GM23338 (cell line): ENCODE results near the gene RAC3. TPM values are rescaled to one million over a fixed set of nuclear protein-coding genes. Genes with fewer than 3 reads are reported as not detected.

Experiments used
- ATAC-seq: fragments of 200-7000 bp; cut with Tn5 transposase; 3 replicates; pipeline ENCODE4 v1.9.1; 2020
- DNase-seq: peaks from one replicate; pipeline ENCODE4 v3.0.0-alpha.2; 2015; ENCODE audit warnings: low spot score
- H2AFZ ChIP-seq: fragments of 200-600 bp; sonication (generic); 2 replicates; pipeline ENCODE4 v1.8.0; 2016; ENCODE audit warnings: antibody characterized with exemption, mild to moderate bottlenecking, moderate library complexity
- H3F3A ChIP-seq: fragments of 200-600 bp; sonication (generic); replicated peaks from 2 replicates; pipeline ENCODE4 v1.8.0; 2017; ENCODE audit warnings: antibody characterized with exemption, mixed run types, low read depth
- H3K27ac ChIP-seq: fragments of 200-600 bp; sonication (generic); 2 replicates; pipeline ENCODE4 v1.6.1; 2016; ENCODE audit warnings: low read depth
- H3K27me3 ChIP-seq: fragments of 200-600 bp; sonication (generic); 2 replicates; pipeline ENCODE4 v1.8.0; 2016; ENCODE audit warnings: mild to moderate bottlenecking, mixed run types, moderate library complexity; ENCODE audit not compliant: insufficient read depth
- H3K36me3 ChIP-seq: fragments of 200-600 bp; sonication (generic); 2 replicates; pipeline ENCODE4 v1.8.0; 2016; ENCODE audit warnings: mild to moderate bottlenecking; ENCODE audit not compliant: insufficient read depth
- H3K4me1 ChIP-seq: fragments of 200-600 bp; sonication (generic); 2 replicates; pipeline ENCODE4 v1.8.0; 2016; ENCODE audit warnings: mild to moderate bottlenecking, moderate library complexity; ENCODE audit not compliant: insufficient read depth
- H3K4me2 ChIP-seq: fragments of 200-600 bp; sonication (generic); 2 replicates; pipeline ENCODE4 v1.7.1; 2017; ENCODE audit warnings: mixed run types
- H3K4me3 ChIP-seq: fragments of 200-600 bp; sonication (generic); 2 replicates; pipeline ENCODE4 v1.6.1; 2016; ENCODE audit warnings: mixed run types
- H3K79me2 ChIP-seq: fragments of 200-600 bp; sonication (generic); replicated peaks from 2 replicates; pipeline ENCODE4 v1.8.0; 2017; ENCODE audit warnings: mild to moderate bottlenecking; ENCODE audit not compliant: insufficient read depth
- H3K9me2 ChIP-seq: fragments of 200-600 bp; sonication (generic); 2 replicates; pipeline ENCODE4 v1.8.0; 2017; ENCODE audit not compliant: insufficient read depth
- H4K20me1 ChIP-seq: fragments of 200-600 bp; sonication (generic); replicated peaks from 2 replicates; pipeline ENCODE4 v1.8.0; 2017; ENCODE audit warnings: mild to moderate bottlenecking; ENCODE audit not compliant: insufficient read depth
- H3K27ac Mint-ChIP-seq: 2 replicates; pipeline ENCODE4 v1.8.0; 2020; ENCODE audit warnings: inconsistent platforms, mild to moderate bottlenecking, moderate library complexity, mixed read lengths
- H3K27me3 Mint-ChIP-seq: 3 replicates; pipeline ENCODE4 v1.8.0; 2022; ENCODE audit warnings: low read depth, mild to moderate bottlenecking, moderate library complexity, mixed read lengths, inconsistent platforms; ENCODE audit not compliant: insufficient read depth, poor library complexity
- H3K36me3 Mint-ChIP-seq: 3 replicates; pipeline ENCODE4 v1.8.0; 2021; ENCODE audit warnings: low read depth, mild to moderate bottlenecking, inconsistent platforms, moderate library complexity, mixed read lengths
- H3K4me1 Mint-ChIP-seq: 3 replicates; pipeline ENCODE4 v1.8.0; 2020; ENCODE audit warnings: mild to moderate bottlenecking, inconsistent platforms, mixed read lengths
- H3K4me3 Mint-ChIP-seq: 3 replicates; pipeline ENCODE4 v1.8.0; 2021; ENCODE audit warnings: moderate library complexity, mild to moderate bottlenecking, inconsistent platforms, mixed read lengths
- H3K9me3 Mint-ChIP-seq: 3 replicates; pipeline ENCODE4 v1.8.0; 2020; ENCODE audit warnings: moderate library complexity, mild to moderate bottlenecking, inconsistent platforms, mixed read lengths
- CREB1 ChIP-seq: fragments of 250-450 bp; sonication (Bioruptor Pico); IDR thresholded peaks from 2 replicates; pipeline ENCODE4 v1.5.0; 2020; ENCODE audit warnings: low read depth, mild to moderate bottlenecking, moderate library complexity
- ETS1 ChIP-seq: IDR thresholded peaks from 2 replicates; pipeline ENCODE4 v1.6.1; 2016; ENCODE audit warnings: antibody characterized with exemption
- EZH2 ChIP-seq: fragments of 200-600 bp; sonication (generic); IDR thresholded peaks from one replicate; pipeline ENCODE4 v1.8.0; 2017; ENCODE audit warnings: antibody characterized with exemption, mild to moderate bottlenecking, low read depth; ENCODE audit not compliant: unreplicated experiment
- EZH2phosphoT487 ChIP-seq: fragments of 200-600 bp; sonication (generic); IDR thresholded peaks from one replicate; pipeline ENCODE4 v1.8.1; 2018; ENCODE audit warnings: antibody characterized with exemption; ENCODE audit not compliant: unreplicated experiment
- JUNB ChIP-seq: IDR thresholded peaks from one replicate; pipeline ENCODE4 v1.6.1; 2016; ENCODE audit warnings: antibody characterized with exemption; ENCODE audit not compliant: unreplicated experiment
- POLR2AphosphoS5 ChIP-seq: IDR thresholded peaks from 2 replicates; pipeline ENCODE4 v1.6.1; 2016; ENCODE audit warnings: antibody characterized with exemption, low read depth
- ZNF114 ChIP-seq: fragments of 250-450 bp; sonication (Bioruptor Pico); IDR thresholded peaks from 2 replicates; pipeline ENCODE4 v1.5.0; 2020; ENCODE audit warnings: mild to moderate bottlenecking, moderate library complexity
- ZNF331 ChIP-seq: fragments of 250-450 bp; sonication (Bioruptor Pico); IDR thresholded peaks from 2 replicates; pipeline ENCODE4 v1.5.0; 2020; ENCODE audit warnings: low read depth, mild to moderate bottlenecking, moderate library complexity
- ZNF462 ChIP-seq: fragments of 250-450 bp; sonication (Bioruptor Pico); IDR thresholded peaks from 2 replicates; pipeline ENCODE4 v1.5.0; 2020; ENCODE audit warnings: mild to moderate bottlenecking, moderate library complexity
- polyA plus RNA-seq: library from polyadenylated mRNA; unstranded; fragments of >200 nt; fragmentation: Nextera tagmentation; extraction: Ambion mirVana; gene quantifications from 2 replicates; pipeline ENCODE4 v1.2.1, GENCODE V29; 2016
- total RNA-seq: library from RNA; depleted of rRNA; stranded (reverse); fragments of >200 nt; shearing (Covaris generic); gene quantifications from 2 replicates; pipeline ENCODE4 v1.2.3, GENCODE V29; 2014

RAC3 gene
- total and polyA plus RNA-seq, 2 experiments from 2014 or later, result 31.5 to 293 TPM

- Mint-ChIP-seq H3K27ac (no peak overlapping the region), H3K4me1 (no peaks in the 10 kb centered on the region; the same call in 2 of the 3 replicates), H3K27me3 (peaks cover 14% of the 10 kb centered on the region), H3K4me3 (peak overlapping the region; percentile 86), H3K9me3 (no peaks in the 10 kb centered on the region), H3K36me3 (peaks cover 21% of the 10 kb centered on the region)
- Histone ChIP-seq H3K9me2 (no peaks in the 10 kb centered on the region), H2AFZ (no peak overlapping the region), H3K27me3 (no peaks in the 10 kb centered on the region), H4K20me1 (peaks cover 8% of the 10 kb centered on the region; the same call in 1 of the 2 replicates), H3K4me3 (peak overlapping the region; percentile 89), H3F3A (0 out of 2 replicates have a peak, but pooled peaks cover 6% of the 10 kb centered on the region), H3K4me1 (no peaks in the 10 kb centered on the region), H3K36me3 (peaks cover 4% of the 10 kb centered on the region; the same call in 1 of the 2 replicates), H3K27ac (no peak overlapping the region), H3K79me2 (peaks cover 9% of the 10 kb centered on the region; the same call in 1 of the 2 replicates), H3K4me2 (peak overlapping the region; percentile 89)
- DNase-seq, result no peak
- TF ChIP-seq ETS1 (no peak), ZNF331 (CRISPR knock-in tag) (no peak), JUNB (no peak), POLR2AphosphoS5 (no peak), EZH2 (no peak), ZNF114 (CRISPR knock-in tag) (no peak), CREB1 (no peak)
- ATAC-seq, result no peak
Observed at GRCh38 chr17:82053130-82053529, 21.7 kb downstream of the RAC3 start.

GRCh38 chr17:82053556-82054263, 22.2 kb downstream of the RAC3 start:
- H3K27me3 ChIP-seq, result no peaks in the 10 kb centered on the region
- Mint-ChIP-seq H3K4me3 (peak overlapping the region; percentile 86), H3K4me1 (no peaks in the 10 kb centered on the region; the same call in 2 of the 3 replicates), H3K27ac (no peak overlapping the region), H3K27me3 (peaks cover 15% of the 10 kb centered on the region), H3K36me3 (peaks cover 21% of the 10 kb centered on the region), H3K9me3 (no peaks in the 10 kb centered on the region)
- H4K20me1 ChIP-seq, result peaks cover 8% of the 10 kb centered on the region; the same call in 1 of the 2 replicates
- no peak overlapping the region for H3K27ac ChIP-seq
- no peaks in the 10 kb centered on the region for H3K9me2 ChIP-seq
- DNase-seq (no peak), ATAC-seq (no peak)
- no peak overlapping the region for H2AFZ ChIP-seq
- H3K79me2 ChIP-seq, result peaks cover 9% of the 10 kb centered on the region; the same call in 1 of the 2 replicates
- H3F3A ChIP-seq, result 0 out of 2 replicates have a peak, but pooled peaks cover 6% of the 10 kb centered on the region
- peaks cover 4% of the 10 kb centered on the region; the same call in 1 of the 2 replicates for H3K36me3 ChIP-seq
- H3K4me3 ChIP-seq, result peak overlapping the region; percentile 89; the same call in 1 of the 2 replicates
- no peaks in the 10 kb centered on the region for H3K4me1 ChIP-seq
- no peak overlapping the region for H3K4me2 ChIP-seq
- TF ChIP-seq POLR2AphosphoS5 (no peak), ZNF462 (no peak), ETS1 (no peak), ZNF331 (CRISPR knock-in tag) (no peak), CREB1 (no peak), EZH2phosphoT487 (no peak)
